A673 (cell line): ENCODE results near the gene MRGPRF.

ENCODE experiments used
- CTCF ChIP-seq: fragments of 300-800, 200-600 bp; sonication (generic); conservative IDR thresholded peaks from 2 replicates; pipeline ENCODE4 v1.5.1; 2017; ENCODE audit warnings: low read depth, mild to moderate bottlenecking, antibody characterized with exemption, low read length, moderate library complexity, mixed read lengths
- EZH2 ChIP-seq: fragments of 200-600 bp; sonication (generic); IDR thresholded peaks from 2 replicates; pipeline ENCODE4 v1.6.1; 2017; ENCODE audit warnings: borderline replicate concordance, low read depth, mild to moderate bottlenecking, mixed read lengths, antibody characterized with exemption, low read length; ENCODE audit not compliant: poor library complexity, severe bottlenecking

- no peak for TF ChIP-seq CTCF
- TF ChIP-seq EZH2: no peak
Measured at GRCh38 chr11:68988491-68988890, 24.6 kb downstream of the MRGPRF start.
